Endodermal cell (in vitro differentiated cells): ENCODE results near the gene CPZ. TPM values are rescaled to one million over a fixed set of nuclear protein-coding genes. Genes with fewer than 3 reads are reported as not detected.

Experiments used
- DNase-seq: peaks from one replicate; pipeline ENCODE4 v3.0.0-alpha.2; 2017
- H3K27ac ChIP-seq: 2 replicates; pipeline ENCODE4 v1.5.1; 2013; ENCODE audit warnings: mild to moderate bottlenecking, low read depth, low read length, moderate library complexity
- H3K27me3 ChIP-seq: 2 replicates; pipeline ENCODE4 v1.6.1; 2013; ENCODE audit warnings: mild to moderate bottlenecking, low read length, moderate library complexity; ENCODE audit not compliant: insufficient read depth, control insufficient read depth, poor library complexity, severe bottlenecking
- H3K36me3 ChIP-seq: 2 replicates; pipeline ENCODE4 v1.7.0; 2013; ENCODE audit warnings: mild to moderate bottlenecking, low read length, moderate library complexity; ENCODE audit not compliant: control insufficient read depth, insufficient read depth
- H3K4me1 ChIP-seq: one replicate; pipeline ENCODE4 v1.7.0; 2013; ENCODE audit warnings: low read length; ENCODE audit not compliant: control insufficient read depth, insufficient read depth
- H3K4me3 ChIP-seq: 2 replicates; pipeline ENCODE4 v1.5.1; 2013; ENCODE audit warnings: mild to moderate bottlenecking, low read length, moderate library complexity
- H3K9ac ChIP-seq: 2 replicates; pipeline ENCODE4 v1.6.1; 2013; ENCODE audit warnings: mild to moderate bottlenecking, low read length, moderate library complexity; ENCODE audit not compliant: poor library complexity, severe bottlenecking; ENCODE audit errors: extremely low read depth
- H3K9me3 ChIP-seq: 2 replicates; pipeline ENCODE4 v1.6.1; 2013; ENCODE audit warnings: mild to moderate bottlenecking, low read length, moderate library complexity; ENCODE audit not compliant: control insufficient read depth
- H3K27ac Mint-ChIP-seq: 2 replicates; pipeline ENCODE4 v1.8.0; 2020; ENCODE audit warnings: mixed read lengths
- H3K27me3 Mint-ChIP-seq: 2 replicates; pipeline ENCODE4 v1.8.0; 2021; ENCODE audit warnings: mild to moderate bottlenecking, mixed read lengths; ENCODE audit not compliant: insufficient read depth
- H3K36me3 Mint-ChIP-seq: 2 replicates; pipeline ENCODE4 v1.8.0; 2020; ENCODE audit warnings: low read depth, mixed read lengths
- H3K4me1 Mint-ChIP-seq: 2 replicates; pipeline ENCODE4 v1.8.0; 2020; ENCODE audit warnings: mixed read lengths
- H3K4me3 Mint-ChIP-seq: 2 replicates; pipeline ENCODE4 v1.8.0; 2020; ENCODE audit warnings: mild to moderate bottlenecking, moderate library complexity, mixed read lengths
- H3K9me3 Mint-ChIP-seq: 2 replicates; pipeline ENCODE4 v1.8.0; 2020; ENCODE audit warnings: mild to moderate bottlenecking, mixed read lengths
- WGBS, 2 experiments: methylation state at CpG; one replicate each; pipeline versions ENCODE4 v1.1.5 to v1.1.7; 2013; ENCODE audit warnings: missing lambda C conversion rate in 2 of 2, mixed read lengths in 1 of 2; ENCODE audit not compliant: insufficient coverage in 1 of 2, insufficient read length in 1 of 2; 5-methylcytosine and 5-hydroxymethylcytosine counted together
- total RNA-seq, 2 donors: library from RNA; stranded (reverse); fragmentation: NEBNext Ultra II Directional in 1 of 2; extraction: Animal tissue kit (Norgen Biotek cat#: 25700) in 1 of 2; gene quantifications; 2 replicates in 1 of 2; 3 replicates in 1 of 2; pipeline ENCODE4 v1.2.1, GENCODE V29; 2021
- TF ChIP-seq, protein P1 (sequence below): fragments of 200-600 bp; sonication (generic); conservative IDR thresholded peaks from 2 replicates; pipeline ENCODE4 v1.5.0; 2021; ENCODE audit warnings: antibody characterized with exemption, mild to moderate bottlenecking

Gene CPZ
- total RNA-seq, 2 donors from 2014 or later: 23.9 to 33.6 TPM

DNA sequence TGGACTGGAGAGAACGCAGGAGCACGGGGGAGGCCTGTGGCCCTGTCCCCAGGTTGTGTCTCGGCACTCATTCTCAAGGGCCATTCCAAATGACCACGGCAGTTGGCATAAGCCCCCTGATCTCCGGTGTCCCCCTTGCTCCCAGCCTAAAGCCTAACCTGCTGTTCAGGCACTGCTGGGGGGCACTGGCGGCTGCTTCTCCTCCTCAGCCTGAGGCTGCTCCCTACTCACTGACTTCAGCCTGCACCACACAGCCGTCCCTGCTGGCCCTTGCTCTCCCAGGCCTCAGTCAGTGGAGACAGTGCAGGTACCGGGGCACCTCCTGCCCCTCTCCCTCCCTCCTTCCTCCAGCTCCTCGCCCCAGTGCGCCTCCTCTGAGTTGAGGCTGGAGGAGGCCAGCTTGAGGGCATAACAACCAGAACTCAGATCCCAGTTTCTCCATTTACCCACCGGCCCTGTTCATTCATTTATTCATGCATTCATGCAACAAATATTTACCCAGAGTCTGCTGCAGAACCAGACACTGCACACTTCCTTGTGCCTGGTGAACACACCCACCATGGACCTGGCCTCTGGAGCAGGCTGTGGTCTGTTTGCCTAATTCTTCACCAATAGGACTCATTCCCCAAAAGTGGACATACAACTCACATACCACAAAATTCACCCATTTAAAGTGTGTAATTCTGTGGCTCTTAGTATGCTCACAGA lies 65.0 kb downstream of the CPZ start:
- Mint-ChIP-seq H3K36me3 (no peaks in the 10 kb centered on the region), H3K4me3 (no peak overlapping the region), H3K27me3 (peaks cover 5% of the 10 kb centered on the region), H3K4me1 (no peaks in the 10 kb centered on the region), H3K27ac (no peak overlapping the region), H3K9me3 (peaks cover 5% of the 10 kb centered on the region)
- TF ChIP-seq, protein P1, sequence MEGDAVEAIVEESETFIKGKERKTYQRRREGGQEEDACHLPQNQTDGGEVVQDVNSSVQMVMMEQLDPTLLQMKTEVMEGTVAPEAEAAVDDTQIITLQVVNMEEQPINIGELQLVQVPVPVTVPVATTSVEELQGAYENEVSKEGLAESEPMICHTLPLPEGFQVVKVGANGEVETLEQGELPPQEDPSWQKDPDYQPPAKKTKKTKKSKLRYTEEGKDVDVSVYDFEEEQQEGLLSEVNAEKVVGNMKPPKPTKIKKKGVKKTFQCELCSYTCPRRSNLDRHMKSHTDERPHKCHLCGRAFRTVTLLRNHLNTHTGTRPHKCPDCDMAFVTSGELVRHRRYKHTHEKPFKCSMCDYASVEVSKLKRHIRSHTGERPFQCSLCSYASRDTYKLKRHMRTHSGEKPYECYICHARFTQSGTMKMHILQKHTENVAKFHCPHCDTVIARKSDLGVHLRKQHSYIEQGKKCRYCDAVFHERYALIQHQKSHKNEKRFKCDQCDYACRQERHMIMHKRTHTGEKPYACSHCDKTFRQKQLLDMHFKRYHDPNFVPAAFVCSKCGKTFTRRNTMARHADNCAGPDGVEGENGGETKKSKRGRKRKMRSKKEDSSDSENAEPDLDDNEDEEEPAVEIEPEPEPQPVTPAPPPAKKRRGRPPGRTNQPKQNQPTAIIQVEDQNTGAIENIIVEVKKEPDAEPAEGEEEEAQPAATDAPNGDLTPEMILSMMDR: no peak
- H3K27ac ChIP-seq: no peak overlapping the region
- DNase-seq: no peak
- WGBS, 2 experiments: 88 to 94% methylated on average over 6 to 11 of the region's 11 CpGs
- H3K4me3 ChIP-seq: no peak overlapping the region
- no peaks in the 10 kb centered on the region for H3K4me1 ChIP-seq
- no peaks in the 10 kb centered on the region for H3K27me3 ChIP-seq
- no peak overlapping the region for H3K9ac ChIP-seq
- no peaks in the 10 kb centered on the region for H3K9me3 ChIP-seq
- H3K36me3 ChIP-seq: no peaks in the 10 kb centered on the region

DNA sequence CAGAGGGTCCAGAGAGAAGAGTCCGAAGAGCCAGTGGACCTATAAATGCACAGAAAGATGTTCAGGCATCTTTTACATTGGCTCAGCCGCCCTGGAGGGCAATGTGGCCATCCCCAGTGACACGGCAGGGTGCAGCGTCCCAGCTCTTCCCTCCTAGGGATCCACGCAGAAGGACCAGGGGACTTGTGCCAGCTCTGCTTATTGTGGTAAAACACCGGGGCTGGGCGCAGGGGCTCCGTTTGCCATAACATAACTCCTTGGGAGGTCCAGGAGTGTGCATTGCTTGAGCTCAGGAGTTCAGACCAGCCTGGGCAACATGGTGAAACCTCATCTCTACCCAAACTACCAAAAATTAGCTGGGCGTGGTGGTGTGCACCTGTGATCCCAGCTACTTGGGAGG lies 70.2 kb downstream of the CPZ start:
- no peak overlapping the region for H3K4me3 ChIP-seq
- DNase-seq: no peak
- H3K27me3 Mint-ChIP-seq: peaks cover 12% of the 10 kb centered on the region
- no peaks in the 10 kb centered on the region for H3K4me1 ChIP-seq
- H3K9ac ChIP-seq: no peak overlapping the region
- H3K36me3 ChIP-seq: no peaks in the 10 kb centered on the region
- H3K4me1 Mint-ChIP-seq: no peaks in the 10 kb centered on the region
- no peak overlapping the region for H3K27ac ChIP-seq
- no peaks in the 10 kb centered on the region for H3K9me3 Mint-ChIP-seq
- no peaks in the 10 kb centered on the region for H3K9me3 ChIP-seq
- H3K27ac Mint-ChIP-seq: no peak overlapping the region
- H3K36me3 Mint-ChIP-seq: no peaks in the 10 kb centered on the region
- H3K27me3 ChIP-seq: no peaks in the 10 kb centered on the region
- H3K4me3 Mint-ChIP-seq: no peak overlapping the region
- WGBS, 2 experiments: 94% methylated on average over 7 to 9 of the region's 9 CpGs
- TF ChIP-seq, protein P1: no peak

DNA sequence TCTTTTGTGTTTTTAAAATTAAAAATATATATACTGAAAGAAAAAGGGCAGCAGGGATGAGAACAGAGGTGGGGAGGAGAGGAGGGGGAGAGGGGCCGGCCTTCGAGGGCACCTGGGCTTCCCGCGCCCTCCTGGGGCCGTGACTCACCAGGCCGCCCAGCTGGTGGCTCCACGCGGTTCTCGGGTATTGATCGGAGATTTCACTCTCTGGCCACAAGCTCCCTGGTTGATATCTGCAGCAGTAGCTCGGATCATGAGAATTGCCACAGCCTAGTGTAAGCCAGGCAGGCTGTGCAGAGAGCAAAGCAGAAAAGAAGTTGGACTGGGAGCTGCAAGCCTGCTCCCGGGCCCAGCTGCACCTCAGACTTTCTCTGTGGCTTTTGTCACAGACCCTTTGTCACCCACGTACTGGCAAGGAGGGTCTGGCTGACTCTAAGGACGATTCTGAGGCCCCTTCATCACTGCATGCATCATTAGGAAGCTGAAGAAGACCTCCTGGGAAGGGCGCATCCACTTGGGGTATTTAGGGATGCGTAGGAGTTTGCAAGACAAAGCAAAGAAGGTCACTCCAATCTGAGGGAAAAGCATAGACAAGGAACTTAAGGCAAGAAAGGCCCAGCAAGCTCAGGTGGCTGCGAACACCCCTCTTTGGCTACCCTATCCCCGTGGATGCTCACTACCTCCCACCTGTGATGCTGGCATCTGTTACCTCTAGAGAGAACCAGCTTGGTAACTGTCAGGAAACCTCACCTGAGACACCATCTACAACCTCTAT lies 71.7 kb downstream of the CPZ start:
- H3K4me3 ChIP-seq: no peak overlapping the region
- peak; percentile 47 for DNase-seq
- no peaks in the 10 kb centered on the region for H3K4me1 ChIP-seq
- H3K9ac ChIP-seq: no peak overlapping the region
- WGBS, 2 experiments: 49 to 51% methylated on average over 13 to 18 of the region's 18 CpGs
- H3K27ac ChIP-seq: no peak overlapping the region
- Mint-ChIP-seq H3K4me1 (no peaks in the 10 kb centered on the region), H3K9me3 (no peaks in the 10 kb centered on the region), H3K27ac (no peak overlapping the region), H3K36me3 (no peaks in the 10 kb centered on the region), H3K27me3 (peaks cover 12% of the 10 kb centered on the region), H3K4me3 (no peak overlapping the region)
- no peaks in the 10 kb centered on the region for H3K36me3 ChIP-seq
- H3K9me3 ChIP-seq: no peaks in the 10 kb centered on the region
- H3K27me3 ChIP-seq: no peaks in the 10 kb centered on the region
- TF ChIP-seq, protein P1: no peak
